H9 (cell line): ENCODE data around the gene MYO1F. TPM values are rescaled to one million over a fixed set of nuclear protein-coding genes. Genes with fewer than 3 reads are reported as not detected.

ENCODE experiments used
- DNase-seq: peaks from one replicate; pipeline ENCODE4 v3.0.0-alpha.2; 2017
- H2AFZ ChIP-seq: one replicate; pipeline ENCODE4 v1.6.1; 2013; ENCODE audit warnings: mild to moderate bottlenecking, low read length, control low read depth, moderate library complexity
- H2AK5ac ChIP-seq: 2 replicates; pipeline ENCODE4 v1.6.1; 2013; ENCODE audit warnings: low read length, control low read depth, mixed read lengths; ENCODE audit not compliant: insufficient read length
- H2BK120ac ChIP-seq: one replicate; pipeline ENCODE4 v1.6.1; 2013; ENCODE audit warnings: low read depth, mild to moderate bottlenecking, low read length, control low read depth, inconsistent platforms; ENCODE audit not compliant: poor library complexity, severe bottlenecking
- H2BK12ac ChIP-seq: 2 replicates; pipeline ENCODE4 v1.6.1; 2013; ENCODE audit warnings: low read length, control low read depth, mixed read lengths, low read depth; ENCODE audit not compliant: insufficient read length
- H2BK15ac ChIP-seq: 2 replicates; pipeline ENCODE4 v1.6.1; 2013; ENCODE audit warnings: low read depth, low read length, control low read depth
- H2BK20ac ChIP-seq: one replicate; pipeline ENCODE4 v1.6.1; 2013; ENCODE audit warnings: low read depth, mild to moderate bottlenecking, low read length, control low read depth, inconsistent platforms; ENCODE audit not compliant: poor library complexity, severe bottlenecking
- H2BK5ac ChIP-seq: 2 replicates; pipeline ENCODE4 v1.6.1; 2013; ENCODE audit warnings: low read length, control low read depth, mixed read lengths; ENCODE audit not compliant: insufficient read length
- H3K14ac ChIP-seq: 2 replicates; pipeline ENCODE4 v1.6.1; 2013; ENCODE audit warnings: low read length, control low read depth; ENCODE audit not compliant: insufficient read depth
- H3K18ac ChIP-seq: 2 replicates; pipeline ENCODE4 v1.6.1; 2013; ENCODE audit warnings: low read depth, mild to moderate bottlenecking, mixed read lengths, low read length, control low read depth; ENCODE audit not compliant: insufficient read length
- H3K23ac ChIP-seq: 2 replicates; pipeline ENCODE4 v1.6.1; 2013; ENCODE audit warnings: low read length, control low read depth, mixed read lengths, low read depth; ENCODE audit not compliant: insufficient read length
- H3K23me2 ChIP-seq: 2 replicates; pipeline ENCODE4 v1.6.1; 2013; ENCODE audit warnings: low read depth, mild to moderate bottlenecking, mixed read lengths, low read length, control low read depth; ENCODE audit not compliant: insufficient read length, poor library complexity, severe bottlenecking
- H3K27ac ChIP-seq: 2 replicates; pipeline ENCODE4 v1.5.1; 2013; ENCODE audit warnings: low read length, control low read depth, mixed read lengths, low read depth; ENCODE audit not compliant: insufficient read length
- H3K27me3 ChIP-seq: 2 replicates; pipeline ENCODE4 v1.6.1; 2013; ENCODE audit warnings: low read length, control low read depth, inconsistent platforms; ENCODE audit not compliant: insufficient read depth
- H3K4ac ChIP-seq: 2 replicates; pipeline ENCODE4 v1.6.1; 2013; ENCODE audit warnings: low read depth, mild to moderate bottlenecking, control low read depth, inconsistent platforms, low read length, moderate library complexity
- H3K4me1 ChIP-seq: 2 replicates; pipeline ENCODE4 v1.6.1; 2013; ENCODE audit warnings: low read length, control low read depth, inconsistent platforms; ENCODE audit not compliant: insufficient read depth
- H3K4me2 ChIP-seq: 2 replicates; pipeline ENCODE4 v1.6.1; 2013; ENCODE audit warnings: low read length, control low read depth, mixed read lengths; ENCODE audit not compliant: insufficient read length, insufficient read depth
- H3K56ac ChIP-seq: 2 replicates; pipeline ENCODE4 v1.6.1; 2013; ENCODE audit warnings: low read depth, mild to moderate bottlenecking, mixed read lengths, low read length, control low read depth; ENCODE audit not compliant: insufficient read length
- H3K79me1 ChIP-seq: 2 replicates; pipeline ENCODE4 v1.6.1; 2013; ENCODE audit warnings: low read depth, mild to moderate bottlenecking, moderate library complexity, low read length, control low read depth, inconsistent platforms; ENCODE audit not compliant: insufficient read depth, poor library complexity, severe bottlenecking
- H3K79me2 ChIP-seq: 2 replicates; pipeline ENCODE4 v1.6.1; 2013; ENCODE audit warnings: low read length, control low read depth, inconsistent platforms; ENCODE audit not compliant: insufficient read depth
- H3K9ac ChIP-seq: 2 replicates; pipeline ENCODE4 v1.6.1; 2013; ENCODE audit warnings: low read length, control low read depth, mixed read lengths; ENCODE audit not compliant: insufficient read length; ENCODE audit errors: extremely low read depth
- H3K9me3 ChIP-seq: one replicate; pipeline ENCODE4 v1.6.1; 2013; ENCODE audit warnings: low read depth, low read length, inconsistent platforms; ENCODE audit not compliant: control insufficient read depth
- H3T11ph ChIP-seq: one replicate; pipeline ENCODE4 v1.6.1; 2013; ENCODE audit warnings: mild to moderate bottlenecking, low read length, control low read depth, inconsistent platforms
- H4K20me1 ChIP-seq: one replicate; pipeline ENCODE4 v1.6.1; 2013; ENCODE audit not compliant: control insufficient read depth, insufficient read length, insufficient read depth
- H4K5ac ChIP-seq: 2 replicates; pipeline ENCODE4 v1.6.1; 2013; ENCODE audit warnings: low read depth, mild to moderate bottlenecking, mixed read lengths, low read length, control low read depth; ENCODE audit not compliant: insufficient read length
- H4K8ac ChIP-seq: replicated peaks from 2 replicates; pipeline ENCODE4 v1.6.1; 2013; ENCODE audit warnings: low read length, control low read depth, mixed read lengths, low read depth; ENCODE audit not compliant: insufficient read length
- H4K91ac ChIP-seq: 2 replicates; pipeline ENCODE4 v1.6.1; 2013; ENCODE audit warnings: low read depth, mild to moderate bottlenecking, moderate library complexity, mixed read lengths, low read length, control low read depth; ENCODE audit not compliant: insufficient read length
- H3K27ac Mint-ChIP-seq, 3 experiments: 2 replicates in 2 of 3; 3 replicates in 1 of 3; pipeline ENCODE4 v1.8.0; 2020 to 2021; ENCODE audit warnings: mixed read lengths in 3 of 3, mild to moderate bottlenecking in 1 of 3, moderate library complexity in 1 of 3
- H3K27me3 Mint-ChIP-seq: 2 replicates; pipeline ENCODE4 v1.8.0; 2021; ENCODE audit warnings: low read depth, mild to moderate bottlenecking, moderate library complexity, mixed read lengths
- H3K36me3 Mint-ChIP-seq, 3 experiments: 2 replicates in 2 of 3; 3 replicates in 1 of 3; pipeline ENCODE4 v1.8.0; 2020 to 2021; ENCODE audit warnings: low read depth in 3 of 3, mixed read lengths in 3 of 3; ENCODE audit not compliant: insufficient read depth in 1 of 3
- H3K4me1 Mint-ChIP-seq, 2 experiments: 2 replicates each; pipeline ENCODE4 v1.8.0; 2020; ENCODE audit warnings: mixed read lengths in 2 of 2
- H3K4me3 Mint-ChIP-seq, 2 experiments: 2 replicates in 1 of 2; 3 replicates in 1 of 2; pipeline ENCODE4 v1.8.0; 2020 to 2021; ENCODE audit warnings: mild to moderate bottlenecking in 2 of 2, mixed read lengths in 2 of 2, moderate library complexity in 1 of 2
- H3K9me3 Mint-ChIP-seq, 2 experiments: 2 replicates in 1 of 2; 3 replicates in 1 of 2; pipeline ENCODE4 v1.8.0; 2020; ENCODE audit warnings: mild to moderate bottlenecking in 2 of 2, mixed read lengths in 2 of 2, moderate library complexity in 1 of 2
- CTCF ChIP-seq: fragments of 200-600 bp; sonication (generic); conservative IDR thresholded peaks from 3 replicates; pipeline ENCODE4 v1.8.0; 2021; ENCODE audit warnings: antibody characterized with exemption, mild to moderate bottlenecking
- WGBS: extraction: QIAGEN DNeasy Blood & Tissue Kit; methylation state at CpG from one replicate; pipeline ENCODE4 v1.1.7; 2013; ENCODE audit warnings: missing lambda C conversion rate, low lambda C conversion rate, mixed read lengths; ENCODE audit not compliant: insufficient read length; ENCODE audit errors: extremely low coverage; 5-methylcytosine and 5-hydroxymethylcytosine counted together
- total RNA-seq: library from RNA; stranded (reverse); gene quantifications from 2 replicates; pipeline ENCODE4 v1.2.1, GENCODE V29; 2021

The MYO1F gene
- total RNA-seq, 1 experiment from 2014 or later = 1.0 TPM

- Histone ChIP-seq H2BK15ac (no peak overlapping the region), H3K56ac (no peak overlapping the region), H2BK12ac (no peak overlapping the region), H4K5ac (no peak overlapping the region), H3K4ac (no peak overlapping the region), H3K9ac (no peak overlapping the region), H4K8ac (no peak overlapping the region), H4K20me1 (no peaks in the 10 kb centered on the region), H3K79me1 (no peaks in the 10 kb centered on the region), H3K9me3 (no peaks in the 10 kb centered on the region), H2BK20ac (no peak overlapping the region), H3K79me2 (no peaks in the 10 kb centered on the region), H3K18ac (no peak overlapping the region), H2AFZ (no peak overlapping the region), H3K4me2 (no peak overlapping the region), H4K91ac (no peak overlapping the region), H3K14ac (no peak overlapping the region), H2BK5ac (no peak overlapping the region), H2AK5ac (no peak overlapping the region), H3T11ph (no peak overlapping the region), H3K27me3 (no peaks in the 10 kb centered on the region), H3K27ac (no peak overlapping the region), H3K23ac (no peak overlapping the region), H3K4me1 (no peaks in the 10 kb centered on the region), H3K23me2 (no peaks in the 10 kb centered on the region), H2BK120ac (no peak overlapping the region)
- no peak for DNase-seq
- H3K27ac Mint-ChIP-seq = peak overlapping the region in 1 of 3 experiments; percentile 55; a peak in 1 of 7 replicates
- no peaks in the 10 kb centered on the region; a peak in 1 of 5 replicates for H3K9me3 Mint-ChIP-seq
- H3K36me3 Mint-ChIP-seq = peaks cover 15 to 25% (median 22%) of the 10 kb centered on the region in 3 experiments; a peak in 6 of 7 replicates
- H3K4me3 Mint-ChIP-seq = no peak overlapping the region
- no peaks in the 10 kb centered on the region for H3K4me1 Mint-ChIP-seq
- no peak for TF ChIP-seq CTCF
- no CpG with 5 or more reads among the region's 8 CpGs for WGBS
- no peaks in the 10 kb centered on the region; the same call in none of the 2 replicates for H3K27me3 Mint-ChIP-seq
These were observed 31.5 kb downstream of the MYO1F start for GRCh38 chr19:8545743-8546142.
